Esophagus squamous epithelium (tissue), 4 donors: ENCODE measurements around the gene LYAR.

Experiments
- CTCF ChIP-seq, 6 experiments: fragments of 450-650 bp in 4 of 6; fragments of 200-600 bp in 2 of 6; sonication (generic) in 2 of 6; IDR thresholded peaks; one replicate each; pipeline ENCODE4 v1.5.1; 2016 to 2019; ENCODE audit warnings: antibody characterized with exemption in 6 of 6, mild to moderate bottlenecking in 4 of 6, moderate library complexity in 4 of 6
- POLR2A ChIP-seq, 4 donors: fragments of 450-650 bp; IDR thresholded peaks; one replicate each; pipeline ENCODE4 v1.6.1; 2017; ENCODE audit warnings: antibody characterized with exemption in 4 of 4, mild to moderate bottlenecking in 4 of 4, moderate library complexity in 3 of 4

DNA sequence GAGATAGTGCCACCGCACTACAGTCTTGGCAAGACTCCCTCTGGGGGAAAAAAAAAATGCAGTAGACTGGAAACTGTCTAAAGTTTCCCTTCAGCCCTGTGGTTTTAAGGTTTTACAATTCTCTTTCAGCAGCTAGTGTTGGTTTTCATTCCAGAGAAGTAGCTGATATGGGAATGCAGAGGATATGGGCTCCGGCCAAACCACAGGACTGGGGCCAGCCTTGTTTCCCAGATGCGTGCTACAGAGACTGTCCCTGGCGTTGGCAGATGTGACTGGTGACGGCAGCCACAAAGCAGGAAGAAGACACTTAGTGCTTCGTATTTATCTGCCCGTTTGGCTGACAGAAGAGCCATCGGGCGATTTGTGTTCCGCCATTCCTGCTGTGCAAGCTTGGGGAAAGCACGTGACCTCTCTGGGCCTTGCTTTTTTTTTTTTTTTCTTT lies 43.3 kb upstream of the LYAR start:
- TF ChIP-seq CTCF (IDR thresholded peaks at IDR 0.05) (no peak), POLR2A (IDR thresholded peaks at IDR 0.05) (no peak)
